ENCODE data around the gene GLOD4. TPM values are rescaled to one million over a fixed set of nuclear protein-coding genes. Genes with fewer than 3 reads are reported as not detected.
"Not testable (repeated sequence)": the region's sequence is repeated elsewhere in the genome, so short reads cannot be mapped to it uniquely, and the experiment has no call there.

The GLOD4 gene
- total RNA-seq, 2 experiments from 2014 or later = 57.8 to 64.8 TPM

DNA sequence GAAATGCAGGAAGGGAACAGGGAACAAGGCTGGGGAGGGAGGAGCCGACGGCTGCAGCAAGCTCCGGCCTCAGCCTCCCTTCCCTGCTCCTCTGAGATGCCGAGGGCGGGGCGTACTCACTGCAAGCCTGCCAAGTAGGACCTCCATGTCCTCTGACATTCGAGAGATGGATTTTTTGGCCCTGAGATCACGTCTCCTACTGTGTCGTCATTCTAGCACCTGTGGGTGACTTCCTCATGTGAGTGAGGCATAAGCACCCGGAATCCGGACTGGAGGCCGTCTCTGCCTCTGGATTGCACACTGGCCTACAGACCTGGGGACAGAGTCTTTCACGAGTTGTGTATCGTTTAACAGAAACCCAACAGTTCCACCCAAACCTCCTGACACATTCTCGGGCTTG is 14.5 kb upstream of the GLOD4 start:
- ATAC-seq (ENCODE audit: low read depth) (no peak), DNase-seq (no peak)
- Mint-ChIP-seq H3K27ac (no peak overlapping the region), H3K36me3 (peaks cover under 1% of the 10 kb centered on the region), H3K4me1 (peaks cover 2% of the 10 kb centered on the region), H3K9me3 (no peaks in the 10 kb centered on the region), H3K27me3 (no peaks in the 10 kb centered on the region), H3K4me3 (no peak overlapping the region)
- POLR2A ChIA-PET = interaction anchor here (2.3 kb wide), 1 partner anchor 15 kb away, joined by 5 read pairs; the partner anchor contains the start of genes GLOD4 and MRM3

DNA sequence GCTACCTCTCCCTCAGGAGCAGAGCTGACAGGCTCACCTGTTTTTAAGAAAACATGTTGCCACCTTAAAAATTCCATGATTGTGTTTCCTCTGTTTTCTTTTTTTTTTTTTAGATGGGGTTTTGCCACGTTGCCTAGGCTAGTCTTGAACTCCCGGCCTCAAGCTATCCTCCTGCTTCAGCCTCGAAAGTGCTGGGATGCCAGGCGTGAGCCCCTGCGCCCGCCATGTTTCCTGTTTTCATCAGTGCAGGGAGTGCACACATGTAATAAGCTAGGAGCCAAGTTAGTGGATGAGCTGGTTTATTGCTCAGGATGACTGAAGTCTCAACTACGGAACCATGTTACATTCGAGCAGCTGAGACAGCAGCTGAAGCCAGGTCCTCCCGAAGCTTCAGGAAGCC is 13.6 kb upstream of the GLOD4 start:
- Mint-ChIP-seq H3K9me3 (no peaks in the 10 kb centered on the region), H3K4me1 (peaks cover 2% of the 10 kb centered on the region), H3K27ac (no peak overlapping the region), H3K36me3 (peaks cover 8% of the 10 kb centered on the region), H3K4me3 (no peak overlapping the region), H3K27me3 (no peaks in the 10 kb centered on the region)
- ATAC-seq (ENCODE audit: low read depth) (no peak), DNase-seq (no peak)
- POLR2A ChIA-PET = interaction anchor here (2.3 to 2.5 kb wide), 2 partner anchors 14 to 201 kb away, joined by 5 to 7 read pairs; partner anchors contain the start of genes GLOD4, MRM3 and TIMM22

DNA sequence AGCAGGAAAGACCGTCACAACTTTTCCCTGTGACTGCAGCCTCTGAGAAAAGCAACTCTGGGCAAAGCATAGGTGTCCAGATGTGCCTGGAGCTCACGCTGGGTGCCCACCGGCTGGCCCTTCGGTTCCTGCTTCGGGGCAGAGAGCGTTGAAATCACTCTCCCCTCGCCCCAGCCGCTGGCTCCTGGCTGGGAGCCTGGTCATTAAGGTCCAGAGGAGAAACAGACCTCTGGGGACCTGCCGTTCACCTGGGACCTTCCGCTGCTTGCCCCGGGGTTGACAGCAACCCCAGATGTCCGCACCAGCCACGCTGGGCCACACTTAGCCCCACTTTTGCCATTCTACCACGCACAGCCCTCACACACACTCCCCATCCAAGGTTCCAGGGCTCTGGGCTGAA is 13.2 kb upstream of the GLOD4 start:
- Mint-ChIP-seq H3K4me1 (peaks cover 2% of the 10 kb centered on the region), H3K27me3 (no peaks in the 10 kb centered on the region), H3K9me3 (no peaks in the 10 kb centered on the region), H3K27ac (no peak overlapping the region), H3K4me3 (no peak overlapping the region), H3K36me3 (peaks cover 8% of the 10 kb centered on the region)
- ATAC-seq (ENCODE audit: low read depth) (no peak), DNase-seq (no peak)
- POLR2A ChIA-PET = interaction anchor here (0.6 to 2.5 kb wide), 3 partner anchors 13 to 201 kb away, joined by 4 to 7 read pairs (median 5); partner anchors contain the start of genes GLOD4, MRM3 and TIMM22

DNA sequence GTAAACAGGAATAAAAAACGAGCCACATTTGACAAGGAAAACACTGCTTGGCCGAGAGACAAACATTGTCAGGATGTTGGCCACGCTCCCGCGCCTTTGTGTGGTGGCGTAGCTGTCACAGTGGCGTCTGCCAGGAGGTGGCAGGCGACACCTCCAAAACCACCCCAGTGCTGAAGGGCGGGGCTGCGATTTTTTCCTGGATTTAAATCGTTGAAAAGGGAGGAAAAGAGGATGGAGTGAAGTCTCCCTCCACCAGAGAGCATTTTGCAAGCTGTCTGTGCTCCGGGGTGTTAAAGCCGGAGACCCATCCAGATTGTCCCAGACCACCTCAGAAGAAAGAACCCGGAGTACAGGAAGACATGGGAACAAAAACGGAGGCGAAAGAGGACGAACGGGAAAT is 12.8 kb upstream of the GLOD4 start:
- H3K4me3 Mint-ChIP-seq = no peak overlapping the region
- no peaks in the 10 kb centered on the region for H3K27me3 Mint-ChIP-seq
- H3K4me1 Mint-ChIP-seq = peaks cover 2% of the 10 kb centered on the region
- POLR2A ChIA-PET = interaction anchor here (0.6 to 2.5 kb wide), 3 partner anchors 13 to 202 kb away, joined by 4 to 7 read pairs (median 5); partner anchors contain the start of genes GLOD4, MRM3 and TIMM22
- ATAC-seq (ENCODE audit: low read depth) (peak; percentile 82), DNase-seq (peak; percentile 66)
- H3K27ac Mint-ChIP-seq = no peak overlapping the region
- peaks cover 8% of the 10 kb centered on the region for H3K36me3 Mint-ChIP-seq
- no peaks in the 10 kb centered on the region for H3K9me3 Mint-ChIP-seq

DNA sequence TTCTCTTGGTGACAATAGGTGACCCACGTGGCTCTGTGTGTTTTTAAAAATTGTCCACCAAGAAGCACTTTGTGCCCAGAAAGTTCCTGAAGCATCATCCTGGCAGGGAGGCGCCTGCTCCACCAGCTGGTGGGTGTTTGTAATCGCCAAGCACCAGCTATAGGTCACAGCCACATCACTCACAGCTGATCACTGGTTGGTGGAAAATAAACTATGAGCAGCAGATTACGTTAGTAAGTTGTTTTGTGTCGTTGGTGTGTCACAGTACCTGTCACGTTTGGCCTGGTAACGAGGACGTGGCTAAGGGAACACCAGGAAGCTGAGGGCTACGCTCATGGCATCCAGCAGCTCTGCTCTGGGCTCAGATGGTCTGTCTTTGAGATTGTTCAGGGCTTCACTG is 10.2 kb upstream of the GLOD4 start:
- POLR2A ChIA-PET = interaction anchor here (0.6 to 0.9 kb wide), 2 partner anchors 9 to 204 kb away, joined by 3 to 4 read pairs; partner anchors contain the start of gene TIMM22
- ATAC-seq (ENCODE audit: low read depth) (no peak), DNase-seq (no peak)
- Mint-ChIP-seq H3K27ac (no peak overlapping the region), H3K4me1 (peaks cover 2% of the 10 kb centered on the region), H3K27me3 (no peaks in the 10 kb centered on the region), H3K36me3 (peaks cover 13% of the 10 kb centered on the region), H3K9me3 (no peaks in the 10 kb centered on the region), H3K4me3 (no peak overlapping the region)

DNA sequence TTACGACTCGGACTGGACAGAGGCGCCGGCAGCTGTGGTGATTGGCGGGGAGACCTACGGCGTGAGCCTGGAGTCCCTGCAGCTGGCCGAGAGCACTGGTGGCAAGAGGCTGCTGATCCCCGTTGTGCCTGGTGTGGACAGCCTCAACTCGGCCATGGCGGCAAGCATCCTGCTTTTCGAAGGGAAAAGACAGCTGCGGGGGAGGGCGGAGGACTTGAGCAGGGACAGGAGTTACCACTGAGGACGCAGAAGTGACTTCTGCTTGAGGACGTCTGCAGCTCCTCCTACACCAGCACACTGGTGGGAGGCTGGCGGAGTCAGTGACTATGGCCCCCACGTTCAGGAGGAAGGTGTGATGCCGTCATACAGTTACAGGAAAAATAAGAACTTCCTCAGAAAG is 9.7 kb upstream of the GLOD4 start:
- no peak for ATAC-seq (ENCODE audit: low read depth)
- Mint-ChIP-seq H3K4me3 (no peak overlapping the region), H3K9me3 (no peaks in the 10 kb centered on the region), H3K27ac (no peak overlapping the region), H3K4me1 (peaks cover 2% of the 10 kb centered on the region), H3K36me3 (peaks cover 14% of the 10 kb centered on the region), H3K27me3 (no peaks in the 10 kb centered on the region)
- POLR2A ChIA-PET = interaction anchor here (0.6 to 0.9 kb wide), 2 partner anchors 9 to 205 kb away, joined by 3 to 4 read pairs; partner anchors contain the start of gene TIMM22
- no peak for DNase-seq

DNA sequence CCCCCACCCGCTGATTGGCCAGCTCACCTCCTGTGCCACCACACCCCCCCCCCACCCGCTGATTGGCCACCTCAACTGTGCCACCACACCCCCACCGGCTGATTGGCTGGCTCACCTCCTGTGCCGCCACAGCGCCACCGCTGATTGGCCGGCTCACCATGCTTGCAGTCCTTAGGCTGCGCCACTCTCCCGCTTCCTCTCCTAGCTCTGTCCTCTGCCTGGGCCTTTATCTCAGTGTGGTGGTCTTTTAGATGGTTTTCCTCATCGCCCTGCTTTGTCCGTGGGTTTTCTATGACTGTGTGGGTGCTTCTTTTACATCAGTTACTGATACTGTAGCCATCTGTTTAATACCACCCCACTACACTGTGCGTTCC is 8.8 kb upstream of the GLOD4 start:
- ATAC-seq (ENCODE audit: low read depth); H3K4me3 Mint-ChIP-seq; DNase-seq; H3K27ac Mint-ChIP-seq; POLR2A ChIA-PET; H3K27me3 Mint-ChIP-seq; H3K9me3 Mint-ChIP-seq; H3K4me1 Mint-ChIP-seq: not testable (repeated sequence)
- H3K36me3 Mint-ChIP-seq = peaks cover 14% of the 10 kb centered on the region

DNA sequence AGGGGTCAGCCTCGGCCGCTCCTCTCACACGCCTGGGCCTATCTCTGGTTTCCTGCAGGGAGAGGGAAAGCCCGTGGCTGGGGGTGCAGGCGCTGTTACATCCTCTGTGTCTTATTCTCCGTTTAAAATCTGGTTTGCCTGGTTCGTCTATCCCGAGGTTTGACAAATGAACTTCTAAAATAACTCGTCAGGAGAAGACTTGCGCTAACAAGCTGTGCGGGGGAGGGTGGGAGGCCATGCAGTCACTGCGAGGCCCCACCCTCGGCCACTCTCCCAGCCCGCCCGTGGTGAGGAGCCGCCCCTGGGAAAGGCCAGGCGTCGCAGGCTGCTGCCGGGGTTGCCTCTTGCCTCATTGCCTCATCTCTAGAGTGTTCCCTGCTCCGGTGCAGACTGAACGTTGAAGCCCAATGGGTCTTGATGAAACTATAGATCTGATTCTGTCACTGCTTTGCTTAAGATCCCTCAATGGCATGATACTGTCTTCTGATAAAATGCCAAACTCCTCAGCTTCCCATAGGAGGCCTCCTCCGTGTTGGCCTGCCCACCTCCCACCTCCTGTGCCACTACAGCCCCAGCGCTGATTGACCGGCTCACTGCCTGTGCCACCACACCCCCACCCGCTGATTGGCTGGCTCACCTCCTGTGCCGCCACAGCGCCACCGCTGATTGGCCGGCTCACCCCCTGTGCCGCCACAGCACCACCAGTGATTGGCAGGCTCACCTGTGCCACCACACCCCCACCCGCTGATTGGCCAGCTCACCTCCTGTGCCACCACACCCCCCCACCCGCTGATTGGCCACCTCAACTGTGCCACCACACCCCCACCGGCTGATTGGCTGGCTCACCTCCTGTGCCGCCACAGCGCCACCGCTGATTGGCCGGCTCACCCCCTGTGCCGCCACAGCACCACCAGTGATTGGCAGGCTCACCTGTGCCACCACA is 8.1 kb upstream of the GLOD4 start:
- DNase-seq; H3K27ac Mint-ChIP-seq; H3K4me3 Mint-ChIP-seq; H3K4me1 Mint-ChIP-seq; H3K9me3 Mint-ChIP-seq; H3K27me3 Mint-ChIP-seq; POLR2A ChIA-PET; ATAC-seq (ENCODE audit: low read depth): not testable (repeated sequence)
- H3K36me3 Mint-ChIP-seq = peaks cover 14% of the 10 kb centered on the region

DNA sequence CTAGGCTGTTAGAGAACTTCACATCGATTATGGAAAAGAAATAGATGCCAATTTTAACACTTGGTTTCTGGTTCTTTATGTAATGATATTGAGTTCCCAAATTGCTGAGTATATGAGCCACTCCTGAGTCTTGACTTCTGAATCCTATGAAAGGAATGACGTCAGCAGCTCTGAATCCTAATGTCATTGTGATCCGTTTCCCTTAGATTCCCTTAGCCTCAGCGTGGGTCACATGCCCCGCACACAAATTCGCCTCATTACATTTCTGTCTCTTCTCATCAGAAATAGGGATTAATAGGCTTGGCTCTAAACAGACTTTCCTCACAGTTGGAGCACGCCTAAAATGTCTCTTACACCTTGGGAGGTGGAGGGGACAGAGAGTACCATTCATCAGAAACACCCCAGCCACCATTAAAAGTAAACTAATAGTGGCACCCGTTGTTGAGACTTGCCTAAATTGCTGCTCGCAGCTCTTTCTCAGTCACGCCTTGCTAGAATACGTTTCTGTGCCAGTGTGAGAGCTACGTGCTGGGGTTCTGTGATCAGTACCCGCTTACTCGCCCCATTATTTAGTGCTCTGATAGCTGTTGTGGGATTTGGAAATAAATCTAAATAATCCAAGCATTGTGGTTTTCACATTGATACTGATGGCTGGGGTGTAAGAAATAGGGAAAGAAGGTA is 7.2 kb upstream of the GLOD4 start:
- H3K9me3 Mint-ChIP-seq = no peaks in the 10 kb centered on the region
- H3K4me3 Mint-ChIP-seq = no peak overlapping the region
- DNase-seq (no peak), ATAC-seq (ENCODE audit: low read depth) (no peak)
- H3K27ac Mint-ChIP-seq = no peak overlapping the region
- H3K36me3 Mint-ChIP-seq = peaks cover 14% of the 10 kb centered on the region
- H3K4me1 Mint-ChIP-seq = peaks cover 2% of the 10 kb centered on the region
- POLR2A ChIA-PET = no interaction called here
- H3K27me3 Mint-ChIP-seq = no peaks in the 10 kb centered on the region

DNA sequence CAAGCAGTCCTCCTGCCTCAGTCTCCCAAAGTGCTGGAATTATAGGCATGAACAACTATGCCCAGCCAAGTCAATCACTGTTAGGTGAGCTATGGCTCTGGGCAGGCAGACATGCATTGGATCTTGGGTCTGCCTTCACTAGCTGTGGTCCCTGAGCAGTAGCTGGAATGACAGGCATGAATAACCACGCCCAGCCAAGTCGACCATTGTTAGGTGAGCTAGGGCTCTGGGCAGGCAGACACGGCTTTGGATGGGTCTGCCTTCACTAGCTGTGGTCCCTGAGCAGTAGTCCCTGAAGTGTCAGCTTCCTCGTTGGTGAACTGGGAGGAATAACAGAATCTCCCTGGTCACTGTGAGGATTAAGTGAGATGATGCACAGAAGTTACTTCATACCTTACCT is 6.5 kb upstream of the GLOD4 start:
- no peak overlapping the region for H3K4me3 Mint-ChIP-seq
- H3K27me3 Mint-ChIP-seq = no peaks in the 10 kb centered on the region
- H3K9me3 Mint-ChIP-seq = no peaks in the 10 kb centered on the region
- H3K36me3 Mint-ChIP-seq = peaks cover 14% of the 10 kb centered on the region
- no peak for DNase-seq
- H3K27ac Mint-ChIP-seq = no peak overlapping the region
- POLR2A ChIA-PET = no interaction called here
- H3K4me1 Mint-ChIP-seq = peaks cover 8% of the 10 kb centered on the region
- ATAC-seq (ENCODE audit: low read depth) = no peak

DNA sequence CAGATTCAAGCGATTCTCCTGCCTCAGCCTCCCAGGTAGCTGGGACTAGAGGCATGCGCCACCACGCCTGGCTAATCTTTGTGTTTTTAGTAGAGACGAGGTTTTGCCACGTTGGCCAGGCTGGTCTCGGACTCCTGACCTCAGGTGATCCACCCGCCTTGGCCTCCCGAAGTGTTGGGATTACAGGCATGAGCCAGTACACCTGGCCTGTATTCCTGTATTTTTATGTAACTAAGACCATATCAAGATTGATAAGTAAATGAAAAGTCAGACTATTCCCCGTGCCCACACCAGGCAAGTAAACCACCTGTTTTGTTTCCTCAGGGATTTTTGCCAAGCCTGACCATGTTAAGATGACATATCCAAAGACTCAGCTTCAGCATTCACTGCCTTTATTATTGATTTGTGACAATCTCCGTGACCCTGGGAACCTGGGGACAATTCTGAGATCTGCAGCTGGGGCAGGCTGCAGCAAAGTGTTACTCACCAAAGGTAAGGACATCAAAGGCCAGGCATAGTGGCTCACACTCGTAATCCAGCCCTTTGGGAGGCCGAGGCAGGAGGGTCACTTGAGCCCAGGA is 5.7 kb upstream of the GLOD4 start:
- DNase-seq = peak; percentile 3
- POLR2A ChIA-PET = no interaction called here
- no peak for ATAC-seq (ENCODE audit: low read depth)
- H3K36me3 Mint-ChIP-seq = peaks cover 14% of the 10 kb centered on the region
- H3K4me3 Mint-ChIP-seq = no peak overlapping the region
- H3K27ac Mint-ChIP-seq = no peak overlapping the region
- peaks cover 12% of the 10 kb centered on the region for H3K4me1 Mint-ChIP-seq
- H3K27me3 Mint-ChIP-seq = no peaks in the 10 kb centered on the region
- H3K9me3 Mint-ChIP-seq = no peaks in the 10 kb centered on the region

DNA sequence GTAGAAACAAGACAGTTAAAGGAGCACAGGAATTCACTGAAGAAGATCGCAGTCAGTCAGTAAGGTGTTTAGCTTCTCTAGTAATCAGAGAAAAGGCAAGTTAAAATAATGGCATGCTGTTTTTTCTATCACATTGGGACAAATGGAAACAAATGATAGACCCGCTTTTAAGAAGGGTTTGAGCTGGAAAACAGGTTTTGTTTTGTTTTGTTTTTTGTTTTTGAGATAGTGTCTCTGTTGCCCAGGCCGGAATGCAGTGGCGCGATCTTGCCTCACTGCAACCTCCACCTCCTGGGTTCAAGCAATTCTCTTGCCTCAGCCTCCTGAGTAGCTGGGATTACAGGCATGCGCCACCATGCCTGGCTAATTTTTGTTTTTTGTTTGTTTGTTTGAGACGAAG is 3.8 kb upstream of the GLOD4 start:
- H3K27me3 Mint-ChIP-seq, POLR2A ChIA-PET, H3K36me3 Mint-ChIP-seq: not testable (repeated sequence)

DNA sequence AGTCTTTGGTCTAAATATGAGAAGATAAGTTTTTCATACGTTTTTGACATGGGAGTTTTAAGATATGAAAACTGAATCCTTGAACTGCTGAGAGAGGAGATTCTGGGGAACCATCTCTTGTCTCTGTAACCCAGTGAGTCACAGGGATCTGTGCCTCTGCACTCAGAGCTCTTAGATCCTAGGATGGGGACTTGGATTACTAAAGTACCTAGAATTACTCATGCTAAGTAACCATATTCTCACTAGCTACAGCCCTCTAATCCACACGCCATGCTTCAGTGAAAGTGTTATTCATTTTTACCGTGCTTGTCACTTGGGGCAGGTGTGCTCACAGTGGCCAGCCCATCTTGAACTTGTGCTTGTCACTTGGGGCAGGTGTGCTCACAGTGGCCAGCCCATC is 2.1 kb upstream of the GLOD4 start:
- DNase-seq (peak; percentile 8), ATAC-seq (ENCODE audit: low read depth) (no peak)
- peaks cover 5% of the 10 kb centered on the region for H3K36me3 Mint-ChIP-seq
- POLR2A ChIA-PET = no interaction called here
- no peaks in the 10 kb centered on the region for H3K27me3 Mint-ChIP-seq
- H3K4me1 Mint-ChIP-seq = peaks cover 22% of the 10 kb centered on the region
- no peaks in the 10 kb centered on the region for H3K9me3 Mint-ChIP-seq
- H3K27ac Mint-ChIP-seq = no peak overlapping the region
- H3K4me3 Mint-ChIP-seq = peak overlapping the region; percentile 42

More for the DNA sequence above, 3.8 kb upstream of the GLOD4 start:
- H3K4me1 Mint-ChIP-seq = peaks cover 18% of the 10 kb centered on the region
- not testable (repeated sequence) for H3K9me3 Mint-ChIP-seq; H3K4me3 Mint-ChIP-seq; DNase-seq; H3K27ac Mint-ChIP-seq; ATAC-seq (ENCODE audit: low read depth)

Measured in activated naive CD8-positive, alpha-beta T cell treated with anti-CD3 and anti-CD28 coated beads, Interleukin-2, amount 10 ng/mL, durations not matched to agents 7 days and 5 days (primary cell).